AG04450 (cell line): ENCODE results near the gene NRG3. TPM values are rescaled to one million over a fixed set of nuclear protein-coding genes. Genes with fewer than 3 reads are reported as not detected.

Experiments
- CTCF ChIA-PET: fragments of 300-600, 350-600 bp; formaldehyde crosslinking; extraction: SDS; loops from one replicate; lab custom pipeline; 2022; ENCODE audit warnings: antibody characterized with exemption, inconsistent platforms; lab: Charles Lee
- POLR2A ChIA-PET: fragments of 350-600 bp; formaldehyde crosslinking; extraction: SDS; loops from one replicate; lab custom pipeline; 2021; ENCODE audit warnings: antibody characterized with exemption, inconsistent platforms; lab: Yijun Ruan, JAX
- DNase-seq: peaks from one replicate; pipeline ENCODE4 v3.0.0-alpha.2; 2011; ENCODE audit warnings: low read depth, low spot score
- H3K27ac ChIP-seq: one replicate; pipeline ENCODE4 v1.5.1; 2012; ENCODE audit warnings: low read depth, low read length, control low read depth
- H3K27me3 ChIP-seq: one replicate; pipeline ENCODE4 v1.6.0; 2012; ENCODE audit warnings: low read length; ENCODE audit not compliant: control insufficient read depth, insufficient read depth
- H3K4me3 ChIP-seq: 2 replicates; pipeline ENCODE4 v1.5.1; 2011; ENCODE audit warnings: mild to moderate bottlenecking, low read depth, low read length, control low read depth
- H3K9me3 ChIP-seq: 2 replicates; pipeline ENCODE4 v1.5.1; 2012; ENCODE audit warnings: low read length; ENCODE audit not compliant: control insufficient read depth, insufficient read depth
- polyA plus RNA-seq: library from polyadenylated mRNA; depleted of rRNA; stranded (reverse); fragments of >200 nt; gene quantifications from 2 replicates; pipeline ENCODE4 v1.2.3, GENCODE V29; 2011
- TF ChIP-seq, protein P1 (sequence below): IDR thresholded peaks from 2 replicates; pipeline ENCODE4 v1.5.1; 2011; ENCODE audit warnings: low read depth, low read length, control low read depth, inconsistent platforms

Gene NRG3
- polyA plus RNA-seq, 1 experiment: not detected

DNA sequence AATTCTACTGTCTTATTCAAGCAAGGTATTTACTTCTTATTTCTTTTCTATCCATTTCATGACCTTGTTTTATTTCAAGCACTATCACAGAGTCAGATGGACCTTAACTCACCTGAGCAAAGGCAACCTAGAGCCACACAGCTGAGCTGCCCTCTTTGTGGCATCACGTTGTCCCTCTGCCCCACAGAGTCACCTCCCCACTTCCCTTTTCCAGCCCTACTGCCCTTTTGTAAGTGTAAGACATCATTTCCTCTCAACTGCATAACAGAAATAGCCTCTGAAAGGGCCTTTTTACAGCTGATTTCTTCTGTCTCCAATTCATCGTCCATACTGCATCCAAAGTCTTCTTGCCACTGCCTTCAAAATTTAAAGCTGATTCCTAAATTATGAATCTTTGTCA is 946.0 kb downstream of the NRG3 start:
- no peak overlapping the region for H3K4me3 ChIP-seq
- H3K9me3 ChIP-seq: peaks cover 19% of the 10 kb centered on the region
- TF ChIP-seq, protein P1, sequence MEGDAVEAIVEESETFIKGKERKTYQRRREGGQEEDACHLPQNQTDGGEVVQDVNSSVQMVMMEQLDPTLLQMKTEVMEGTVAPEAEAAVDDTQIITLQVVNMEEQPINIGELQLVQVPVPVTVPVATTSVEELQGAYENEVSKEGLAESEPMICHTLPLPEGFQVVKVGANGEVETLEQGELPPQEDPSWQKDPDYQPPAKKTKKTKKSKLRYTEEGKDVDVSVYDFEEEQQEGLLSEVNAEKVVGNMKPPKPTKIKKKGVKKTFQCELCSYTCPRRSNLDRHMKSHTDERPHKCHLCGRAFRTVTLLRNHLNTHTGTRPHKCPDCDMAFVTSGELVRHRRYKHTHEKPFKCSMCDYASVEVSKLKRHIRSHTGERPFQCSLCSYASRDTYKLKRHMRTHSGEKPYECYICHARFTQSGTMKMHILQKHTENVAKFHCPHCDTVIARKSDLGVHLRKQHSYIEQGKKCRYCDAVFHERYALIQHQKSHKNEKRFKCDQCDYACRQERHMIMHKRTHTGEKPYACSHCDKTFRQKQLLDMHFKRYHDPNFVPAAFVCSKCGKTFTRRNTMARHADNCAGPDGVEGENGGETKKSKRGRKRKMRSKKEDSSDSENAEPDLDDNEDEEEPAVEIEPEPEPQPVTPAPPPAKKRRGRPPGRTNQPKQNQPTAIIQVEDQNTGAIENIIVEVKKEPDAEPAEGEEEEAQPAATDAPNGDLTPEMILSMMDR: no peak
- ChIA-PET CTCF (no interaction called here), POLR2A (no interaction called here)
- no peak for DNase-seq
- no peaks in the 10 kb centered on the region for H3K27me3 ChIP-seq
- H3K27ac ChIP-seq: no peak overlapping the region

DNA sequence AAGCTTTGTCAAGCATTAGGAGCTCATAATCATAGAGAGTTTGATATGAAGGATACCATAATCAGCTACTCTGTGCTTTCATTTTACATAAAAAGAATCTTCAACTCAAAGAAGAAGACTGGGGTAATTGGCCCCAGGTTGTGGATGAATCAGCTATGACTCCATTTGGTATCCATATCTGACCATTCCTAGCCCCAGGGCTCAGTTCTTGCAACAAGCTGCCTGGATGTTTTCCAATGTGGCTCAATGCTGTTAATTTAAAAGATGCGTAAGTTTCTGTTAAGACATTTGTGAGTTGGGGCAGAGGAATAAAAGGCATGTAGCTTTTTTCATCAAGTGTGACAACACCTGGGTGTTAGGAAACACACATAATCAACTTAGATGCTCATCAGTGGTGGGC is 951.1 kb downstream of the NRG3 start:
- no peak for DNase-seq
- TF ChIP-seq, protein P1: no peak
- H3K4me3 ChIP-seq: no peak overlapping the region
- H3K27ac ChIP-seq: no peak overlapping the region
- ChIA-PET POLR2A (no interaction called here), CTCF (no interaction called here)
- H3K9me3 ChIP-seq: peaks cover 6% of the 10 kb centered on the region; the same call in 1 of the 2 replicates
- no peaks in the 10 kb centered on the region for H3K27me3 ChIP-seq

DNA sequence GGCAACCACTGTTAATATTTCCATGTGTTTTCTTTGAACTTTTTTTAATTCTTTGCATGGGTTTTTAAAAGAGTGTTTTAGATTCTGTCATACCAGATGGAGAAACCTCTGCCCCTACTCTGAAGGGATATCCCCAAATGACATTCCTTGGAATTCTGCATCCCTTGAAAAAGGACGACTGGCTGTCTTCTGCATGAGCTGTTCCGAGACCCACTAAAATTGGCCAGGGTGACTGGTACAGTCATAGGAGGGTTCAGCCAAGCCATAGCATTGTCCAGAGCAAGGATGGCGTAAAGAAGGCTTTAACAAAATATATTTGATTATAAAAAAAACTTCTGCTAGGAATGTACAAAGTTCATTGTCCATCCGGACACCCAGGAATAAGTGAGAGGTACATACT is 952.9 kb downstream of the NRG3 start:
- CTCF ChIA-PET: no interaction called here
- Histone ChIP-seq H3K9me3 (peaks cover 3% of the 10 kb centered on the region; the same call in 1 of the 2 replicates), H3K27me3 (no peaks in the 10 kb centered on the region), H3K4me3 (no peak overlapping the region), H3K27ac (no peak overlapping the region)
- TF ChIP-seq, protein P1: no peak
- POLR2A ChIA-PET: no interaction called here
- no peak for DNase-seq

DNA sequence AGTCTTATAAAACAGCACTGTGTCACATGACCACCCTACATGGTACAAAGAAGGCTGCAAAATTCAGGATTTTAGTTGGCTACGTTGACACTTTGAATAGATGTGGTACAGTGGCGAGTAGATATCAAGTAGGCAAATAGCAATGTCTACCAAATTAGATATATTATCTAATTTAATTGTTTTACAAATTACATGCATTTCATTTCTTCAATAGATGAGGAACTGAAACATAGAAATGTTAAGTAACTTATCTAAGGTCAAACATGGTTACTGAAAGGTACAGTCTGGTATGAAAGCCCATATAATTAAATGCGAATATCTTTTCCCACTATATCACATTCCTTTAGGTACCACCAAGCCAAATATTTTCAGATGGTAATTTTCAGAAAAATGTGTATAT is 972.2 kb downstream of the NRG3 start:
- Histone ChIP-seq H3K27me3 (no peaks in the 10 kb centered on the region), H3K27ac (no peak overlapping the region), H3K9me3 (no peaks in the 10 kb centered on the region), H3K4me3 (no peak overlapping the region)
- CTCF ChIA-PET: interaction anchor here (0.6 kb wide), 1 partner anchor 1250 kb away, joined by 3 read pairs; no protein-coding TSS in a partner anchor
- DNase-seq: no peak
- POLR2A ChIA-PET: no interaction called here
- TF ChIP-seq, protein P1: no peak

DNA sequence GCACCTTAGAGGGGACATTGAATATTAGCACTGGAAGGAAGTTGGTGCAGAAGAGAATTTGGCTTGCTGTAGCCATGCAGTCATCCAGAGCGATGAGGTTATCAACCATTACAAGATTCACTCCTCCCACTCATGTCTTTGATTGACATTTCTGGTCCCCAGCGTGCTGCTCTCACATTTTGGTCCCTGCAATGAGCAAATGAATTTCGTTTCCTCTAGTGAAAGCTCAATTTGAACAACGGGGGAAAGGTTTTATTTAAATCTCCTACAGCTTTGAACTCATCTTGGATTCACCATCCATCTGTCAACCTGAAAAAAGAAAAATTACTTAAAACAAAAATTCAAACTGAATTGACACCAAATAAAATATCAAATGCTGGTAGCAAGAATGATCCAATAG is 975.2 kb downstream of the NRG3 start:
- no peak overlapping the region for H3K4me3 ChIP-seq
- H3K27ac ChIP-seq: no peak overlapping the region
- DNase-seq: no peak
- peaks cover under 1% of the 10 kb centered on the region; the same call in 1 of the 2 replicates for H3K9me3 ChIP-seq
- TF ChIP-seq, protein P1: no peak
- no peaks in the 10 kb centered on the region for H3K27me3 ChIP-seq
- CTCF ChIA-PET: no interaction called here
- POLR2A ChIA-PET: no interaction called here
